ENCODE measurements around the gene TRPT1.

The TRPT1 gene

DNA sequence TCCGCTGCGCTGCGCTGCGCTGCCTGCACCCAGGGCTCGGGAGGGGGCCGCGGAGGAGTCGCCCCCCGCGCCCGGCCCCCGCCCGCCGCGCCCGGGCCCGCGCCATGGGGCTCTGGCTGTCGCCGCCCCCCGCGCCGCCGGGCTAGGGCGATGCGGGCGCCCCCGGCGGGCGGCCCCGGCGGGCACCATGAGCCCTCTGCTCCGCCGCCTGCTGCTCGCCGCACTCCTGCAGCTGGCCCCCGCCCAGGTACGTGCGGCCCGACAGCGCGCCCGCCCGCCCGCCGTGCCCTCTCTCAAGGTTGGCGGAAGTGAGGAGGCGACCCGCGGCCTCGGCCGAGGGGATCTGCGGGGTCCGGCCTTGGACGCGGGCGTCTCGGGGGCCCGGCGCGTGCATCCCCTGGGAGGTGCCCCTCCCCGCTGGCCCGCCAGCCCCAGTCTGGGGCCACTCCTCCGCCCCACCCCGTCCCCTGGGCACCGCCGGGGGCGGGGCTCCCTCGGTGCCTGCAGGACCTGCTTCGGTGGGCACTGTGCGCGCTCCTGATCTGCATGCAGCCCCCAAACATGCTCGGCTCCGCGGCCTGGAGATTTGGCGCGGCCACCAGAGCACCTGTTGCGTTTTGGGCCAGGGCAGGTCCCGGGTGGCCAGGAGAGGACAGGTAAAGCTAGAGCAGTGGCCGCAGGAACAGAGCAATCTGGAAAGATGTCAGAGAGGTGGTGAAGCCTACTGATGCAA lies 8.8 kb upstream of the TRPT1 start:
- H3K27ac ChIP-seq (ENCODE audit: low read depth, low read length, poor library complexity, severe bottlenecking): peak overlapping the region; percentile 69
- peak overlapping the region; percentile 77 for H3K4me3 ChIP-seq (ENCODE audit: low read depth, low read length, poor library complexity, severe bottlenecking)
- H3K9ac ChIP-seq (ENCODE audit: low read length): peak overlapping the region; percentile 79
- no peak for TF ChIP-seq EZH2 (IDR thresholded peaks at IDR 0.05; ENCODE audit: borderline replicate concordance, low read length)
- TF ChIP-seq, protein P1, sequence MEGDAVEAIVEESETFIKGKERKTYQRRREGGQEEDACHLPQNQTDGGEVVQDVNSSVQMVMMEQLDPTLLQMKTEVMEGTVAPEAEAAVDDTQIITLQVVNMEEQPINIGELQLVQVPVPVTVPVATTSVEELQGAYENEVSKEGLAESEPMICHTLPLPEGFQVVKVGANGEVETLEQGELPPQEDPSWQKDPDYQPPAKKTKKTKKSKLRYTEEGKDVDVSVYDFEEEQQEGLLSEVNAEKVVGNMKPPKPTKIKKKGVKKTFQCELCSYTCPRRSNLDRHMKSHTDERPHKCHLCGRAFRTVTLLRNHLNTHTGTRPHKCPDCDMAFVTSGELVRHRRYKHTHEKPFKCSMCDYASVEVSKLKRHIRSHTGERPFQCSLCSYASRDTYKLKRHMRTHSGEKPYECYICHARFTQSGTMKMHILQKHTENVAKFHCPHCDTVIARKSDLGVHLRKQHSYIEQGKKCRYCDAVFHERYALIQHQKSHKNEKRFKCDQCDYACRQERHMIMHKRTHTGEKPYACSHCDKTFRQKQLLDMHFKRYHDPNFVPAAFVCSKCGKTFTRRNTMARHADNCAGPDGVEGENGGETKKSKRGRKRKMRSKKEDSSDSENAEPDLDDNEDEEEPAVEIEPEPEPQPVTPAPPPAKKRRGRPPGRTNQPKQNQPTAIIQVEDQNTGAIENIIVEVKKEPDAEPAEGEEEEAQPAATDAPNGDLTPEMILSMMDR (IDR thresholded peaks at IDR 0.05; ENCODE audit: low read length): no peak
- no peaks in the 10 kb centered on the region for H3K27me3 ChIP-seq (ENCODE audit: insufficient read depth, low read length)
- H3K4me2 ChIP-seq (ENCODE audit: low read length): peak overlapping the region; percentile 97
- no peaks in the 10 kb centered on the region for H4K20me1 ChIP-seq (ENCODE audit: insufficient read depth, low read length)
- no peaks in the 10 kb centered on the region for H3K79me2 ChIP-seq (ENCODE audit: insufficient read depth, low read length)
- no peaks in the 10 kb centered on the region for H3K9me2 ChIP-seq (ENCODE audit: low read depth, low read length)
- peaks cover 15% of the 10 kb centered on the region; the same call in 1 of the 2 replicates for H3K36me3 ChIP-seq (ENCODE audit: insufficient read depth, low read length)
- peaks cover 70% of the 10 kb centered on the region for H3K4me1 ChIP-seq (ENCODE audit: insufficient read depth, low read length, severe bottlenecking)
- H3F3A ChIP-seq (ENCODE audit: insufficient read depth, low read length): peaks cover 18% of the 10 kb centered on the region; the same call in 1 of the 2 replicates
- no peaks in the 10 kb centered on the region for H3K9me3 ChIP-seq (ENCODE audit: low read length)
- H2AFZ ChIP-seq (ENCODE audit: low read length): no peak overlapping the region

DNA sequence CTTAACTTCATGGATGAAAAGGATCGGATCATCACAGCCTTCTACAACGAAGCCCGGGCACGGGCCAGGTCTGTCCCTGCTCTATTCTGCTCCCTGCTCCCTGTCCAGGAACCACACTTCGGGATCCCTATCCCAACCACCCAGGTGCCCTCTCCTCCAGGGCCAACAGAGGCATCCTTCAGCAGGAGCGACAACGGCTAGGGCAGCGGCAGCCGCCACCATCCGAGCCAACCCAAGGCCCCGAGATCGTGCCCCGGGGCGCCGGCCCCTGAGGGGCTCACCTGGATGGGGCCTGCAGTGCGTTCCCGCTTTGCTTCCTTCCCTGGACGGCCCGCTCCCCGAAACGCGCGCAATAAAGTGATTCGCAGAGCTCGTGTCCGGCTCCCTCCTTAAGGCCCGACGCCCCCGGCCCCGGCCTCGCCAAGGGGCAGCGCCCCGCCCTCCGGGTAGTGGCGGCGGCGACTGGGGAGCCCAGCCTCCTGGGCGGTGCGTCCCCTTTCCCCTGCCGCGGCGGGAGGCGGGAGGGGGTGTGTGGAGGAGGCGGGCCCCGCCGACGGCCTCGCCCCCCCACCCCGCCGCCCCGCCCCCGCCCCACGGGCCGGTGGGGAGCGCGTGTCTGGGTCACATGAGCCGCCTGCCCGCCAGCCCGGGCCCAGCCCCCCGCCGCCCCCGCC lies 8.1 kb upstream of the TRPT1 start, which contains the start of gene VEGFB:
Gene VEGFB (plus strand): TSS at position 672 of the 674 bp plus-strand sequence. CDS start 250 bp downstream, outside the sequence.
- peaks cover 16% of the 10 kb centered on the region; the same call in 1 of the 2 replicates for H3F3A ChIP-seq (ENCODE audit: insufficient read depth, low read length)
- peak within 1 kb of the TSS; percentile 77 for H3K4me3 ChIP-seq (ENCODE audit: low read depth, low read length, poor library complexity, severe bottlenecking)
- TF ChIP-seq EZH2 (IDR thresholded peaks at IDR 0.05; ENCODE audit: borderline replicate concordance, low read length): no peak
- TF ChIP-seq, protein P1 (IDR thresholded peaks at IDR 0.05; ENCODE audit: low read length): no peak
- H4K20me1 ChIP-seq (ENCODE audit: insufficient read depth, low read length): no peaks in the 10 kb centered on the region
- H3K9ac ChIP-seq (ENCODE audit: low read length): peak within 1 kb of the TSS; percentile 79
- peaks cover 13% of the 10 kb centered on the region; the same call in 1 of the 2 replicates for H3K36me3 ChIP-seq (ENCODE audit: insufficient read depth, low read length)
- no peaks in the 10 kb centered on the region for H3K79me2 ChIP-seq (ENCODE audit: insufficient read depth, low read length)
- peak within 1 kb of the TSS; percentile 69 for H3K27ac ChIP-seq (ENCODE audit: low read depth, low read length, poor library complexity, severe bottlenecking)
- H2AFZ ChIP-seq (ENCODE audit: low read length): no peak within 1 kb of the TSS
- no peaks in the 10 kb centered on the region for H3K9me2 ChIP-seq (ENCODE audit: low read depth, low read length)
- peak within 1 kb of the TSS; percentile 97 for H3K4me2 ChIP-seq (ENCODE audit: low read length)
- H3K4me1 ChIP-seq (ENCODE audit: insufficient read depth, low read length, severe bottlenecking): peaks cover 70% of the 10 kb centered on the region
- H3K9me3 ChIP-seq (ENCODE audit: low read length): no peaks in the 10 kb centered on the region
- no peaks in the 10 kb centered on the region for H3K27me3 ChIP-seq (ENCODE audit: insufficient read depth, low read length)

DNA sequence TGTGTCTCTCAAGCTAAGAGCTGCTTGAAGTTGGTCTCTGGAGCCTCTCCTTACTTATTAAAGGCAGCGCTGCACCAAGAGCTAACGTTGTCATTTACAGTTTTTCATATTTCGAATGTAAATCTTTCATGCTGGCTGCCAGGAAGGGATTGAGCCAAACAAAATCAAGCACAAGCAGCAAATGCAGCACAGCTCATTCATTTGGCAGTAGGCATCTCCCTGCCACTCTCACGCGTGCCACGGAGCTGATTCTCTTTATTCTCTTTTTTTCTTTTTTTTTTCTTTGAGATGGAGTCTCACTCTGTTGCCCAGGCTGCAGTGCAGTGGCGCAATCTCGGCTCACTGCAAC lies 7.0 kb upstream of the TRPT1 start:
- TF ChIP-seq, protein P1 (IDR thresholded peaks at IDR 0.05; ENCODE audit: low read length): no peak
- no peak for TF ChIP-seq EZH2 (IDR thresholded peaks at IDR 0.05; ENCODE audit: borderline replicate concordance, low read length)
- Histone ChIP-seq H3K27me3 (ENCODE audit: insufficient read depth, low read length) (no peaks in the 10 kb centered on the region), H4K20me1 (ENCODE audit: insufficient read depth, low read length) (no peaks in the 10 kb centered on the region), H3K9me3 (ENCODE audit: low read length) (no peaks in the 10 kb centered on the region), H3K4me1 (ENCODE audit: insufficient read depth, low read length, severe bottlenecking) (peaks cover 61% of the 10 kb centered on the region), H3K9me2 (ENCODE audit: low read depth, low read length) (no peaks in the 10 kb centered on the region), H2AFZ (ENCODE audit: low read length) (no peak overlapping the region), H3K79me2 (ENCODE audit: insufficient read depth, low read length) (no peaks in the 10 kb centered on the region), H3K9ac (ENCODE audit: low read length) (no peak overlapping the region), H3K4me3 (ENCODE audit: low read depth, low read length, poor library complexity, severe bottlenecking) (no peak overlapping the region), H3K36me3 (ENCODE audit: insufficient read depth, low read length) (peaks cover 5% of the 10 kb centered on the region; the same call in 1 of the 2 replicates), H3F3A (ENCODE audit: insufficient read depth, low read length) (0 out of 2 replicates have a peak, but pooled peaks cover 5% of the 10 kb centered on the region), H3K4me2 (ENCODE audit: low read length) (no peak overlapping the region; the same call in 1 of the 2 replicates), H3K27ac (ENCODE audit: low read depth, low read length, poor library complexity, severe bottlenecking) (no peak overlapping the region)
